K562 (cell line): ENCODE data around the gene LSR. TPM values are rescaled to one million over a fixed set of nuclear protein-coding genes. Genes with fewer than 3 reads are reported as not detected.

Experiments used
- ATAC-seq: fragments of 200-7000 bp; cut with Tn5 transposase; 3 replicates; pipeline ENCODE4 v1.9.1; 2020; ENCODE audit warnings: moderate library complexity
- BruUV-seq: library from RNA; stranded (reverse); fragments of 400-500 nt; replicated peaks from 2 replicates; lab custom pipeline; 2021; lab: Mats Ljungman, UMichigan
- CTCF ChIA-PET: fragments of 300-600 bp; formaldehyde crosslinking; extraction: SDS; loops from one replicate; lab custom pipeline; 2021; ENCODE audit warnings: low intra/inter-chr PET ratio; lab: Yijun Ruan, JAX
- POLR2A ChIA-PET: fragments of 300-600, 350-650 bp; sonication (Branson Sonifier 250); formaldehyde crosslinking; extraction: SDS; loops from one replicate; lab custom pipeline; 2021; ENCODE audit warnings: antibody characterized with exemption, inconsistent platforms; lab: Yijun Ruan, JAX
- DNase-seq, 4 experiments: peaks; one replicate each; pipeline versions ENCODE4 v3.0.0 to v3.0.0-alpha.2; 2011 to 2018; ENCODE audit warnings: low spot score in 3 of 4, mixed read lengths in 3 of 4; ENCODE audit errors: extremely low read depth in 1 of 4
- FAIRE-seq: peaks from 2 replicates; lab custom pipeline; 2011; peaks lifted over from hg19 to GRCh38; lab: Jason Lieb, UNC
- H2AFZ ChIP-seq: 2 replicates; pipeline ENCODE4 v1.6.0; 2011; ENCODE audit warnings: low read depth, low read length, control low read depth, inconsistent platforms
- H3K27ac ChIP-seq: fragments of 200-600 bp; 3 replicates; pipeline ENCODE4 v1.8.0; 2011; ENCODE audit warnings: low read depth, mild to moderate bottlenecking, control low read depth, inconsistent platforms, low read length, moderate library complexity, mixed read lengths; ENCODE audit errors: extremely low read depth
- H3K27me3 ChIP-seq, 2 experiments: fragments of 300-600 bp in 1 of 2; 2 replicates in 1 of 2; 3 replicates in 1 of 2; pipeline versions ENCODE4 v1.6.0 to v1.8.0; 2011; ENCODE audit warnings: inconsistent platforms in 2 of 2, low read length in 2 of 2, mild to moderate bottlenecking in 1 of 2, mixed read lengths in 1 of 2, moderate library complexity in 1 of 2; ENCODE audit not compliant: control insufficient read depth in 2 of 2, insufficient read depth in 2 of 2
- H3K36me3 ChIP-seq: fragments of 300-600 bp; 3 replicates; pipeline ENCODE4 v1.8.0; 2011; ENCODE audit warnings: mild to moderate bottlenecking, low read length, inconsistent platforms; ENCODE audit not compliant: control insufficient read depth, insufficient read depth
- H3K4me1 ChIP-seq, 2 experiments: fragments of 200-600 bp in 1 of 2; replicated peaks in 1 of 2; 2 replicates in 1 of 2; 3 replicates in 1 of 2; pipeline versions ENCODE4 v1.5.1 to v1.8.0; 2011; ENCODE audit warnings: inconsistent platforms in 2 of 2, low read length in 2 of 2, mild to moderate bottlenecking in 1 of 2, mixed read lengths in 1 of 2, moderate library complexity in 1 of 2; ENCODE audit not compliant: control insufficient read depth in 2 of 2, insufficient read depth in 2 of 2
- H3K4me2 ChIP-seq: 2 replicates; pipeline ENCODE4 v1.6.1; 2011; ENCODE audit warnings: low read length, control low read depth, inconsistent platforms, mixed read lengths; ENCODE audit not compliant: insufficient read depth
- H3K4me3 ChIP-seq: fragments of 200-600 bp; sonication (generic), shearing (Covaris generic); 2 replicates; pipeline ENCODE4 v1.5.1; 2016; ENCODE audit warnings: control low read depth, inconsistent platforms
- H3K79me2 ChIP-seq: fragments of 200-600 bp; 3 replicates; pipeline ENCODE4 v1.8.0; 2011; ENCODE audit warnings: low read length, inconsistent platforms; ENCODE audit not compliant: control insufficient read depth, insufficient read depth
- H3K9ac ChIP-seq, 2 experiments: 2 replicates each; pipeline versions ENCODE4 v1.6.0 to v1.6.1; 2011; ENCODE audit warnings: low read depth in 2 of 2, low read length in 2 of 2, control low read depth in 1 of 2, inconsistent platforms in 1 of 2, mild to moderate bottlenecking in 1 of 2, mixed read lengths in 1 of 2; ENCODE audit not compliant: insufficient read depth in 1 of 2
- H3K9me1 ChIP-seq: one replicate; pipeline ENCODE4 v1.6.0; 2011; ENCODE audit warnings: inconsistent platforms, mild to moderate bottlenecking, low read length, moderate library complexity; ENCODE audit not compliant: control insufficient read depth, insufficient read depth
- H3K9me3 ChIP-seq: replicated peaks from 2 replicates; pipeline ENCODE4 v1.5.1; 2011; ENCODE audit warnings: low read depth, low read length, inconsistent platforms; ENCODE audit not compliant: control insufficient read depth, insufficient read depth
- H4K20me1 ChIP-seq: replicated peaks from 2 replicates; pipeline ENCODE4 v1.6.1; 2011; ENCODE audit warnings: low read length, inconsistent platforms, mixed read lengths; ENCODE audit not compliant: control insufficient read depth, insufficient read depth
- BRD9 ChIP-seq: fragments of 450-650 bp; IDR thresholded peaks from 2 replicates; pipeline ENCODE4 v1.6.1; 2018; ENCODE audit warnings: low read depth; ENCODE audit not compliant: partially characterized antibody
- CHCHD3 ChIP-seq: fragments of 250-450 bp; sonication (Bioruptor Pico); IDR thresholded peaks from 2 replicates; pipeline ENCODE4 v2.1.2; 2022; ENCODE audit warnings: mild to moderate bottlenecking
- CREB1 ChIP-seq, 2 experiments: sonication (generic) in 1 of 2; formaldehyde crosslinking in 1 of 2; IDR thresholded peaks; 2 replicates each; pipeline versions ENCODE4 v1.6.1 to v1.8.0; 2012 to 2022; ENCODE audit warnings: inconsistent platforms in 1 of 2, mild to moderate bottlenecking in 1 of 2, missing genetic modification reagents in 1 of 2, moderate library complexity in 1 of 2
- FOXJ3 ChIP-seq: sonication (generic); formaldehyde crosslinking; IDR thresholded peaks from 2 replicates; pipeline ENCODE4 v1.4.0; 2020; ENCODE audit warnings: mild to moderate bottlenecking, missing genetic modification reagents
- IRF9 ChIP-seq: fragments of 450-650 bp; IDR thresholded peaks from 2 replicates; pipeline ENCODE4 v1.6.1; 2016; ENCODE audit warnings: missing biosample characterization, missing genetic modification characterization
- JUN ChIP-seq, 2 experiments: sonication (generic) in 1 of 2; formaldehyde crosslinking in 1 of 2; IDR thresholded peaks; 2 replicates each; pipeline versions ENCODE4 v1.6.1 to v1.8.0; 2012 to 2022; ENCODE audit warnings: borderline replicate concordance in 2 of 2, mild to moderate bottlenecking in 2 of 2, improper control_type of control experiment in 1 of 2, low read depth in 1 of 2, low read length in 1 of 2, missing genetic modification reagents in 1 of 2
- KLF13 ChIP-seq: fragments of 450-650 bp; IDR thresholded peaks from 2 replicates; pipeline ENCODE4 v1.6.1; 2016; ENCODE audit warnings: missing genetic modification characterization, low read depth, mild to moderate bottlenecking, missing compliant biosample characterization, moderate library complexity, borderline replicate concordance
- MITF ChIP-seq: IDR thresholded peaks from 2 replicates; pipeline ENCODE4 v1.6.1; 2014; ENCODE audit warnings: antibody characterized with exemption
- PTBP1 ChIP-seq: fragments of 200-400 bp; formaldehyde crosslinking; IDR thresholded peaks from 2 replicates; pipeline ENCODE4 v1.6.1; 2017; ENCODE audit warnings: low read depth, low read length
- SMAD2 ChIP-seq: fragments of 150-350 bp; IDR thresholded peaks from 2 replicates; pipeline ENCODE4 v1.6.1; 2014; ENCODE audit warnings: low read depth, mild to moderate bottlenecking, low read length
- TFAM ChIP-seq: fragments of 250-450 bp; sonication (Bioruptor Pico); conservative IDR thresholded peaks from 2 replicates; pipeline ENCODE4 v1.5.0; 2021; ENCODE audit warnings: mild to moderate bottlenecking, moderate library complexity
- TRIM24 ChIP-seq, 2 experiments: fragments of 450-650 bp; IDR thresholded peaks; 2 replicates each; pipeline ENCODE4 v1.6.1; 2016
- ZFP36 ChIP-seq: fragments of 150-350 bp; IDR thresholded peaks from 2 replicates; pipeline ENCODE4 v1.6.1; 2018; ENCODE audit warnings: low read length, low read depth; ENCODE audit not compliant: partially characterized antibody
- ZNF518B ChIP-seq: fragments of 250-450 bp; sonication (Bioruptor Pico); IDR thresholded peaks from 2 replicates; pipeline ENCODE4 v1.5.0; 2021; ENCODE audit warnings: mild to moderate bottlenecking, moderate library complexity
- ZNF586 ChIP-seq: fragments of 450-650 bp; formaldehyde crosslinking; conservative IDR thresholded peaks from 2 replicates; pipeline ENCODE4 v1.4.0; 2020; ENCODE audit warnings: mild to moderate bottlenecking, moderate library complexity
- ZNF740 ChIP-seq, 3 experiments: fragments of 200-800 bp in 1 of 3; sonication (Bioruptor generic) in 1 of 3; sonication (generic) in 1 of 3; formaldehyde crosslinking in 1 of 3; IDR thresholded peaks; 2 replicates each; pipeline versions ENCODE4 v1.6.1 to v1.8.0; 2016 to 2022; ENCODE audit warnings: mild to moderate bottlenecking in 2 of 3, missing compliant biosample characterization in 2 of 3, missing genetic modification characterization in 2 of 3, missing genetic modification reagents in 1 of 3
- in situ Hi-C: fragments of 300-500 bp; cut with MboI; formaldehyde crosslinking; loops from 4 replicates; pipeline ENCODE4 v1.15.0; 2018; ENCODE audit warnings: inconsistent platforms, mixed read lengths
- intact Hi-C: fragments of 100-400 bp; cut with micrococcal nuclease; formaldehyde crosslinking; loops from 2 replicates; pipeline ENCODE4 v1.14.2; 2022
- polyA plus RNA-seq, 8 experiments: library from polyadenylated mRNA; depleted of rRNA in 4 of 8; stranded (reverse) in 5 of 8; unstranded in 3 of 8; fragments of >200 nt; fragmentation: Nextera tagmentation in 2 of 8; fragmentation: Illumina TruSeq in 1 of 8; extraction: Ambion mirVana in 2 of 8; extraction: Trizol in 1 of 8; gene quantifications; 2 replicates each; pipeline versions ENCODE4 v1.2.1 to v1.2.3, GENCODE V29; 2011 to 2014; ENCODE audit warnings: inconsistent platforms in 1 of 8, missing spikeins in 1 of 8
- total RNA-seq, 7 experiments: library from RNA; depleted of rRNA in 6 of 7; stranded (reverse); fragments of >200 nt in 6 of 7; fragmentation: Illumina TruSeq in 2 of 7; extraction: Trizol in 2 of 7; gene quantifications; 2 replicates each; pipeline versions ENCODE4 v1.2.1 to v1.2.3, GENCODE V29; 2011 to 2021; ENCODE audit warnings: low replicate concordance in 1 of 7

The LSR gene
- total and polyA plus RNA-seq, 9 of the 15 experiments (the other 6 are each of a cell fraction or from before 2014, with no cell fraction given): 0.44 to 87.9 (median 28.0) TPM

- ATAC-seq: no peak
- H3K79me2 ChIP-seq: no peaks in the 10 kb centered on the region
- no peak overlapping the region for H3K4me3 ChIP-seq
- no peak overlapping the region for H3K4me2 ChIP-seq
- H3K9me1 ChIP-seq: no peaks in the 10 kb centered on the region
- no peak for DNase-seq
- CTCF ChIA-PET: no interaction called here
- no peak overlapping the region for H3K9ac ChIP-seq
- no peaks in the 10 kb centered on the region for H4K20me1 ChIP-seq
- POLR2A ChIA-PET: interaction anchor here (1.1 kb wide), 1 partner anchor 18 kb away, joined by 3 read pairs; no protein-coding TSS in a partner anchor
- no peaks in the 10 kb centered on the region for H3K27me3 ChIP-seq
- in situ Hi-C loops: no loop called here
- no peak for FAIRE-seq
- H2AFZ ChIP-seq: no peak overlapping the region
- no TSS peak for BruUV-seq
- peaks cover 13 to 28% of the 10 kb centered on the region in 2 experiments for H3K4me1 ChIP-seq
- peaks cover 24% of the 10 kb centered on the region for H3K9me3 ChIP-seq
- H3K27ac ChIP-seq: no peak overlapping the region
- intact Hi-C loops: no loop called here
- no peaks in the 10 kb centered on the region for H3K36me3 ChIP-seq
- TF ChIP-seq JUN (IDR thresholded peaks at IDR 0.05; ENCODE audit: borderline replicate concordance, low read depth, low read length) (no peak), JUN (CRISPR knock-in tag; IDR thresholded peaks at IDR 0.05; ENCODE audit: borderline replicate concordance) (no peak), MITF (no peak), TFAM (CRISPR knock-in tag) (no peak), ZNF740 (CRISPR knock-in tag; IDR thresholded peaks at IDR 0.05) (no peak), ZNF740 (tag; IDR thresholded peaks at IDR 0.05) (no peak), ZFP36 (no peak), TRIM24 (IDR thresholded peaks at IDR 0.05) (no peak), ZNF586 (CRISPR knock-in tag) (no peak), SMAD2 (no peak), FOXJ3 (no peak), IRF9 (no peak), PTBP1 (no peak), ZNF518B (CRISPR knock-in tag) (no peak), CREB1 (IDR thresholded peaks at IDR 0.05) (no peak), CREB1 (CRISPR knock-in tag; IDR thresholded peaks at IDR 0.05) (no peak), CHCHD3 (no peak), BRD9 (no peak), KLF13 (tag) (no peak)
These were observed 31.2 kb upstream of the LSR start for GRCh38 chr19:35217649-35217990.
